Hematopoietic multipotent progenitor cell treated with erythropoietin and hydrocortisone succinate and interleukin-3 and kit ligand, for 8 days (in vitro differentiated cells): Measurements from ENCODE around the gene ARF1.
A peak's percentile ranks its signal among the peaks of the same experiment; 100 is the strongest.

Source experiments
- DNase-seq: peaks from one replicate; pipeline ENCODE4 v3.0.0-alpha.2; 2015

Gene ARF1

GRCh38 chr1:228131766-228132165, 49.3 kb downstream of the ARF1 start:
- DNase-seq: no peak

DNA sequence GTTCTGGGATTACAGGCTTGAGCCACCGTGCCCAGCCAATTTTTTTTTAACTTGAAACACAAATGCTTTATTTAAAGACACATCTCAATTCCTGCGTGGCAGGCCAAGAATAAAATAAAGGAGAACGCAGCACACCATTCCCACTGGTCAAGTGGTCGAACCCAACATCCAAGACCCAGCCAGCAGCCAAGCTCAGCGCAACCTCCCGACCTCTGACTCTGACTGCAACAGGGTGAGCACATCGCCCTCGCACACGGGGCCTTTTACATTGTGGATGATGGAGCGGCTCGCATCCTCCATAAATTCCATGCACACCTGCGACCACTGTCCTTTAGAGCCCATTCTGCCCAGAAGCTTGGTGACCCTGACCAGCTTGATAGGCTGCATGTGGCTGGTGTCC, 52.1 kb downstream of the ARF1 start:
- DNase-seq: no peak

- DNase-seq: peak; percentile 57
These were observed 54.4 kb downstream of the ARF1 start for GRCh38 chr1:228136901-228137300.

- DNase-seq: no peak
These were observed 57.0 kb downstream of the ARF1 start for GRCh38 chr1:228139406-228139930.

DNA sequence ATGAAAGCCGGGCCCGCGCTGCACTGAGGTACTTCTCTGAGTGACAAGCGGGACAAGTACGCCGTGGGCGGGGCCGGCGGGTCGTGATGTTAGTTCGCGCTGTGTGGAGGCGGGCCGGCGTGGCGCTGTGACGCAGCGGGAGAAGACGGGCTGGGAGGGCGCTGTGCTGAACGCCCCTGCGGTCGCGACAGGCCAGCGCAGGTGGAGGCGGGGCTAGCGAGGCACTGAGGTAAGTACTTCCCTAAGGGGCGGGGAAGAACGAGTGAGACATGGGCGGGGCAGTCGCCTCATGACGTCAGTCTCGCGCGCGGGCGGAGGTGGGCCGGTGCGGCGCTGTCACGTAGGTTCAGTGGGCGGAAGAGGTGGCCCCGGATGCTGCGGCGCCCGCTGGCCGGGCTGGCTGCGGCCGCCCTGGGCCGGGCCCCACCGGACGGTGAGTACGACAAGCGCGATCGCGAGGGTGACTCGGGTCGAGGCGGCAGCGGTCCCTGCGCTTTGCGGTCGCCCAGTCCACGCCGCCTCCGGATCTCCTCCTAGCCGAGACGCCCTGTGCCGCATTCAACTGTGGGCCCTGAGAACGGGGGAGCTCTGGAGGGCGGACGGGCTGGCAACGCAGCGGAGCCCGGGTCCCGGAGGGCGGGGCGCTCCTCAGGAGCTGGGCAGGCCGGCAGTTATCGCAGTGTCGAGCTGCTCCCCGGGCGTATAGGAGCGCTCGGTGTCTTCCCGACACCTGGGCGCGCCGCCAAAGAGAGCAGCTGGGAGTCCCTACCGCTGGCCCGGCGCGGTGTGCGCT, 57.6 kb downstream of the ARF1 start, which contains the start of gene GUK1:
Gene GUK1, plus strand, starts transcription at position 349 of the 793 bp plus-strand sequence. Its CDS starts 24 bp downstream, at position 373.
- peak; percentile 100 for DNase-seq

DNA sequence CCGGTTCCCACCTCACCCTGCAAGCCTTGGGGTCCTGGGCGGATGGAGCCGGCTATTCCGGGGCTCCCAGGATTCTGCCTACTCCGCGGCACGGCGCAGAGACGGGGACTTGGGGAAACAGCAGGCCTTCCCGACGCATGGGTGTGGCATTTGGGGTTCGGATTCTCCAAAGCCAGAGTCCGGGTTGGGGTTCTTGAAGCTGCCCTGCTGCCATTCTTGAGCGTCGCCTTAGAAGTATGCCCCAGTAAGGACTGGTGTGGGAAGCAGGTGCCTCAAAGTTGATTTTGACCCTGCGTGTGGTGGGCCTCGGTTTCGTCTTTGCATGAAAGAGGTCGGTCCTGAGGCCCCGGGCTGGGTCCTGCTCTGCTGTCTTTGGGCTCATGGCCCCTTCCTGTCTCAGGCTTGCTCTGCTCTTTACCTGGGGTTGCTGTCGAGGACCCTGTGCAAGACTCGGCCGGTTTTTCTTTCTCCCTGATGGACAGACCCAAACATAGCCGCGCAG, 58.3 kb downstream of the ARF1 start:
- no peak for DNase-seq

GRCh38 chr1:228141226-228142044, 58.9 kb downstream of the ARF1 start:
- DNase-seq: peak; percentile 61

DNA sequence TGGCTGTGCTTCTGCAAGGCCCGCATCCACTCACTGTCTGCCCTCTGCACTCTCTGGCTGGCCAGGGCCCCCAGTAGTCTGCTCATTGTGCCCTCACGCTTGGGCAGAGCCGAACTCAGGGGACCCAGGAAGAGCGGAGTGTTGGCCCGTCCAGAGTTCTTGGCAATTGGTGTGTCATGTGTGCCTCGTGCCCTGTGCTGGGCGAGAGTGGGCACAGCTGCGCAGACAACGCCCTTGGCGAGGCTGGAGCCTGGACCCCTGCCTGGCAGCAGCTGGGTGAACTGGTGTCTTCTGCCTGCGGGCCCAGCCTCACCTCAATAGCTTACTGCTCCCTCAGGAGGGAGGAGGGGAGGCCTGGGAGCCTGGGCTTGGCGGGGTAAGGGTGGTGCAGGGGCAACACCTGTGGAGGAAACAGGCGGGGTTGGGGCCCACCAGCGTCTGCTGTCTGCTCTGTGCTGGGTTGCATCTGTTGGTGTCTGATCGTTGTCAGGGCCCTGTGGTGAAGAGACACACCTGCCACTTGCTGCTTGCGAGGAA, 59.7 kb downstream of the ARF1 start:
- no peak for DNase-seq

DNA sequence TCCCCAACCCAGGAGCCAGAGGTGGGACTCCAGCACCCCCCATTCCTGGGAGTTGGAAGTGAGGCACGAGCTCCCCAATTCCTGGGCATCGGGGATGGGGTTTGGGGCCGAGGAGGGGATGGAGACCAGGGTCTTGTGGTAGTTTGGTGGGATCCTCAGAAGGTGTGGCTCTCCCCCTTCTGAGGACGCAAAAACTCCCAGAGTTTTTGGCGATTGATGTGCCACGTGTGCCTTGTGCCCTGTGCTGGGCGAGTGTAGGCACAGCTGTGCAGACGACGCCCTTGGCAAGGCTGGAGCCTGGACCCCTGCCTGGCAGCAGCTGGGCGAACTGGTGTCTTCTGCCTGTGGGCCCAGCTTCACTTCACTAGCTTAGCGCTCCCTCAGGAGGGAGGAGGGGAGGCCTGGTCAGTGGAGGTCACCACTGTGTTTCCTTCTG, 60.2 kb downstream of the ARF1 start:
- DNase-seq: no peak

- no peak for DNase-seq
These were observed 61.1 kb downstream of the ARF1 start for GRCh38 chr1:228143480-228144192.

DNA sequence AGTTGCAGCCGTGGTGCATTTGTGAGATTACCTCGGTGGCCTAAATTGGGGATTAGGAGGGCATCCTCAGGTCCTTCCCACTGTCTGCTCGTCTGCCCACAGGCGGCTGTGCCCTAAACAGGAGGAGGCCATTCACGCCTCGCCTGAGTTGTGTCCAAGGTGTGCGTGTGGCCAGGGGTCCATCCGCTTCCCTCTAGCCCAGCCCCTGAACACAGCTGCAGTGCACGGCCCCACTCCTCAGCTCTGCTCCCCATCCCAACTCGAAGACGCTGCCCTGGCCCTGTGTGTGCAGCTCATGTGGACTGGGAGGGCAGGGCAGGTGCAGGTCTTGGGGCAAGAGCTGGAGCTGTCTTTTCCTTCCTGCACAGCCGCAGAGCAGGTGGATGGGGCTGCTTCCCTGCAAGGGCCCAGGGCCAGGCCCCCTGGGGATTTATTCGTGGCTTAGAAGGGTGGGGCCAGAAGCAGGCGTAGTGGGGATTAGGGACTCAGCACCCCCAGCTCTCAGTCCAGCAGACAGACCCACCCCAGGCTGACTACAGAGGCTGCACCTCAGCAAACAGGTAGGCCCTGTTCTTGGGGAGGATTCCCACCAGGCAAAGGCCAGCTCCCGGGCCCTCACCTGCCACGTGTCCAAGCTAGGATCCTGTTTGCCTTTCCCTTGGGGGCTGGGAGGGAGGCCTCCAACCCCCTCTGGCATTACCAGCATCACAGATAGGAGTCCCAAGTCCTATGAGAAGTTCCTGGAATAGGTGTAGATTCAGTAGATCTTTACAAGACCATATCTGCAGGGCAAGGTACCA, 61.9 kb downstream of the ARF1 start:
- no peak for DNase-seq

DNA sequence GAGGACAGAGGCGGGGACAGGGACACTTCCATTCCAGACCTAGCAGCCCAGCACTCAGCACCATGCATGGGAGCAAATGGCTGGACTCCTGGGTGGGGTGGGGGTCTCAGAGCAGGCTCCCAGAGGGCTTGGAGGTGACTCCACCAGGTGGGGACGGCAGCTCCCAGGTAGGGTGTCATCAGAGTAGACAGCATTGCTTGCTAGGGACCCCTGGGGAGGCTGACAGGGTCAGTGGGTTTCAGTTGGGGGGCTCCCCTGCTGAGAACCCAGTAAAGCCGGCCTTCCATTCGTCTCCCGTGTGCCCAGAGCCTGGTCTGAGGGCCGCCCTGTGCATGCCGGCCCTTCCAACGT, 62.5 kb downstream of the ARF1 start:
- DNase-seq: no peak

- DNase-seq: peak; percentile 90
These were observed 63.2 kb downstream of the ARF1 start for GRCh38 chr1:228145463-228146416.

DNA sequence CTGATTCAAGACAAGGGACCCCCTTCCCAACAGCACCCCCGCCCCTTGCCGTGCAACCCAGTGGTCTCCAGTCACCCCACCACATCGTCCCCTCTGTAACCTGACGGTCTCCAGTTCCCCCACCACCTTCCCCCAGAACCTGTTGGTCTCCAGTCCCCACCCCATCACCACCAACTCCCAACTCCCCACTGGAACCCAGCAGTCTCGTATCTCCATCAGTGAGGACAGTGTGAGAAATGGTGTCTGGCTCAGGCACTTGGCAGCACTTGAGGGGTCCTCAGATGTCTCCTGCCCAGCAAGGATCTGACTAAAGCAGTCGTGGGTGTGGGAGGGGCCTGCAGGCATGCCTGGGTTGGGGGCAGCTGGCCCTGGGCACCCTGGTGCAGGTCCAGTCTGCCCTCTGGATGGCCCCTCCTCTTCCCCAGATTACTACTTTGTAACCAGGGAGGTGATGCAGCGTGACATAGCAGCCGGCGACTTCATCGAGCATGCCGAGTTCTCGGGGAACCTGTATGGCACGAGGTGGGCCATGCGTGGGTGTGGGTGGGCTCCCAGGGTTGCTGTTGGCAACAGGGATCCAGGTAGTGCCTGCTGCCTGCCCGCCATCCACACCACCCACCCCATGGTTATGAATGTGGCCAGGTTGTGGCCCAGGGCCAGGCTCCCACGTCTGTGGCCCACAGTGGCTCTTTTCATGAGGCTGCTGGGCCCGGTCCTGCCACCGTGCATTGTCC, 64.1 kb downstream of the ARF1 start:
- DNase-seq: no peak

DNA sequence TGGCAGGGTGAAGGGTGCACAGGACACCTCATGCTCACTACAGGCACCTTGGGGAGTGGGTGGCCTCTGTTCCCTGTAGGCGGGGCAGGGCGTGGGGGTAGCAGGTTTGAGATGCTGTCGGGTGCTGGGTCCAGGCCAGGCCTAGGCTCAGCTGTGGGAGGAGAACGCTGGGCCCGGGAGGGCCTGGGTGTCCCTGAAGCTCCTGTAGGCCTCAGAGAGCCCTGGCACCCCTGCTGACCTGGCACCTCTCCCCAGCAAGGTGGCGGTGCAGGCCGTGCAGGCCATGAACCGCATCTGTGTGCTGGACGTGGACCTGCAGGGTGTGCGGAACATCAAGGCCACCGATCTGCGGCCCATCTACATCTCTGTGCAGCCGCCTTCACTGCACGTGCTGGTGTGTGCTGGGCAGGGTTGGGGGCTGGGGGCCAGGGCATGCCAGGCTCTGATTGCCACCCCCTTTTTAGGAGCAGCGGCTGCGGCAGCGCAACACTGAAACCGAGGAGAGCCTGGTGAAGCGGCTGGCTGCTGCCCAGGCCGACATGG, 64.7 kb downstream of the ARF1 start:
- DNase-seq: no peak

GRCh38 chr1:228147768-228148167, 65.3 kb downstream of the ARF1 start:
- no peak for DNase-seq

GRCh38 chr1:228148196-228148861, 65.8 kb downstream of the ARF1 start:
- DNase-seq: no peak
